Cardiac muscle cell (in vitro differentiated cells and primary cell): ENCODE results near the gene MEGF9. TPM values are rescaled to one million over a fixed set of nuclear protein-coding genes. Genes with fewer than 3 reads are reported as not detected.

Experiments used
- DNase-seq, 2 donors: peaks; one replicate each; pipeline versions ENCODE4 v3.0.0 to v3.0.0-alpha.2; 2010 to 2017; ENCODE audit warnings: low read depth in 1 of 2, low spot score in 1 of 2
- H3K27ac ChIP-seq: fragments of 200-600 bp; sonication (generic); 2 replicates; pipeline ENCODE4 v1.5.1; 2016
- H3K27me3 ChIP-seq: fragments of 200-600 bp; sonication (generic); 2 replicates; pipeline ENCODE4 v1.6.0; 2016; ENCODE audit warnings: control low read depth
- H3K36me3 ChIP-seq: fragments of 200-600 bp; sonication (generic); 2 replicates; pipeline ENCODE4 v1.5.1; 2016; ENCODE audit warnings: control low read depth
- H3K4me1 ChIP-seq: fragments of 200-600 bp; sonication (generic); 2 replicates; pipeline ENCODE4 v1.8.1; 2017; ENCODE audit warnings: low read depth, mild to moderate bottlenecking, mixed run types
- H3K4me3 ChIP-seq: fragments of 200-600 bp; sonication (generic); 2 replicates; pipeline ENCODE4 v1.5.1; 2016; ENCODE audit warnings: mild to moderate bottlenecking
- H3K9me3 ChIP-seq: fragments of 200-600 bp; sonication (generic); 2 replicates; pipeline ENCODE4 v1.5.1; 2017; ENCODE audit warnings: low read depth, mild to moderate bottlenecking, control low read depth
- polyA plus RNA-seq: library from polyadenylated mRNA; unstranded; fragments of >200 nt; fragmentation: Nextera tagmentation; extraction: Ambion mirVana; gene quantifications from 2 replicates; pipeline ENCODE4 v1.2.1, GENCODE V29; 2016
- total RNA-seq: library from RNA; depleted of rRNA; stranded (reverse); fragments of >200 nt; gene quantifications from 2 replicates; pipeline ENCODE4 v1.2.3, GENCODE V29; 2016
- TF ChIP-seq, protein P1 (sequence below): IDR thresholded peaks from 2 replicates; pipeline ENCODE4 v1.5.1; 2012; ENCODE audit warnings: low read depth, mild to moderate bottlenecking, low read length

Gene MEGF9
- total and polyA plus RNA-seq, 2 experiments from 2014 or later, result 0.60 to 1.8 TPM

GRCh38 chr9:120579139-120580050 is 134.9 kb downstream of the MEGF9 start:
- peak overlapping the region; percentile 75 for H3K27ac ChIP-seq

DNA sequence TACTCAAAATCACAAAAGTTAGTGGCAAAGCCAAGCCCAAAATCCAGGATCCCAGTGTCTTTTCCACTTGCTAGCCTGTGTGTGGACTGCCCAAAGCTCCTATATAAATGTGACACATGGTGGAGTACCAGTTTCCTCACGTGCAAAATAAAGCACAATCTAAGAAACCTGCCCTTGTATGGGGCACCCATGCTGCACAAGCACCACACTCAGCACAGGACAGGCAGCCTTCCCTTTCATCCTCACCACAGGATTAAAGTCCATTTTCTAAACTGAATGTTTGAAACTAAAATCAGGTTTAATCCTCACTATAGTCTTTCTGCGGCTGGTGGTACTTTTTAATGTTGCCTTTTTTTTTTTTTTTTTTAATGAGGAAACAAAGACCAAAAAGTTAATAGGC is 139.8 kb downstream of the MEGF9 start:
- Histone ChIP-seq H3K9me3 (no peaks in the 10 kb centered on the region), H3K36me3 (peaks cover 20% of the 10 kb centered on the region), H3K4me1 (no peaks in the 10 kb centered on the region), H3K4me3 (no peak overlapping the region), H3K27ac (no peak overlapping the region), H3K27me3 (no peaks in the 10 kb centered on the region)
- TF ChIP-seq, protein P1, sequence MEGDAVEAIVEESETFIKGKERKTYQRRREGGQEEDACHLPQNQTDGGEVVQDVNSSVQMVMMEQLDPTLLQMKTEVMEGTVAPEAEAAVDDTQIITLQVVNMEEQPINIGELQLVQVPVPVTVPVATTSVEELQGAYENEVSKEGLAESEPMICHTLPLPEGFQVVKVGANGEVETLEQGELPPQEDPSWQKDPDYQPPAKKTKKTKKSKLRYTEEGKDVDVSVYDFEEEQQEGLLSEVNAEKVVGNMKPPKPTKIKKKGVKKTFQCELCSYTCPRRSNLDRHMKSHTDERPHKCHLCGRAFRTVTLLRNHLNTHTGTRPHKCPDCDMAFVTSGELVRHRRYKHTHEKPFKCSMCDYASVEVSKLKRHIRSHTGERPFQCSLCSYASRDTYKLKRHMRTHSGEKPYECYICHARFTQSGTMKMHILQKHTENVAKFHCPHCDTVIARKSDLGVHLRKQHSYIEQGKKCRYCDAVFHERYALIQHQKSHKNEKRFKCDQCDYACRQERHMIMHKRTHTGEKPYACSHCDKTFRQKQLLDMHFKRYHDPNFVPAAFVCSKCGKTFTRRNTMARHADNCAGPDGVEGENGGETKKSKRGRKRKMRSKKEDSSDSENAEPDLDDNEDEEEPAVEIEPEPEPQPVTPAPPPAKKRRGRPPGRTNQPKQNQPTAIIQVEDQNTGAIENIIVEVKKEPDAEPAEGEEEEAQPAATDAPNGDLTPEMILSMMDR, result no peak
- DNase-seq, result no peak

More at GRCh38 chr9:120579139-120580050, 134.9 kb downstream of the MEGF9 start:
- Histone ChIP-seq H3K4me3 (peak overlapping the region; percentile 81), H3K27me3 (no peaks in the 10 kb centered on the region), H3K36me3 (no peaks in the 10 kb centered on the region), H3K9me3 (no peaks in the 10 kb centered on the region), H3K4me1 (no peaks in the 10 kb centered on the region)
- DNase-seq, result no peak
- TF ChIP-seq, protein P1, result no peak

DNA sequence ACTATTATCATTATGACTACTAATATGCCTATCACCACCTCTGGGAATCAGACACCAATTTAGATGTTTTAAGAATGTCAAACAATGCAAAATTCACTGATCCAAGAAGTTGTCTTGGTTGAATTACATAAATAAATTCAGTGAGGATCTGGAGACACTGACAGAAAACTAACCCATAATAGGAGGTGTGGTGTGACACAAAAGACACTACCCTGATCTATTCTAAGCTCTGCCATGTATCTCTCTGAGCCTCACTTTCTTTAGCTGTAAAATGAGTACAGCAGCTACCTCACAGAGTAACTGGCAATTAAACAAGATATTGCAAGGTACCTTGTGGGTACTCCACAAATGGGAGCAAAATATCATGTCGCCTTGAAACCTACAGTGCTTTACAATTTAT is 141.8 kb downstream of the MEGF9 start:
- no peak overlapping the region for H3K4me3 ChIP-seq
- no peaks in the 10 kb centered on the region for H3K9me3 ChIP-seq
- H3K4me1 ChIP-seq, result no peaks in the 10 kb centered on the region
- H3K27me3 ChIP-seq, result no peaks in the 10 kb centered on the region
- no peak overlapping the region for H3K27ac ChIP-seq
- TF ChIP-seq, protein P1, result no peak
- no peak for DNase-seq
- H3K36me3 ChIP-seq, result peaks cover 36% of the 10 kb centered on the region

DNA sequence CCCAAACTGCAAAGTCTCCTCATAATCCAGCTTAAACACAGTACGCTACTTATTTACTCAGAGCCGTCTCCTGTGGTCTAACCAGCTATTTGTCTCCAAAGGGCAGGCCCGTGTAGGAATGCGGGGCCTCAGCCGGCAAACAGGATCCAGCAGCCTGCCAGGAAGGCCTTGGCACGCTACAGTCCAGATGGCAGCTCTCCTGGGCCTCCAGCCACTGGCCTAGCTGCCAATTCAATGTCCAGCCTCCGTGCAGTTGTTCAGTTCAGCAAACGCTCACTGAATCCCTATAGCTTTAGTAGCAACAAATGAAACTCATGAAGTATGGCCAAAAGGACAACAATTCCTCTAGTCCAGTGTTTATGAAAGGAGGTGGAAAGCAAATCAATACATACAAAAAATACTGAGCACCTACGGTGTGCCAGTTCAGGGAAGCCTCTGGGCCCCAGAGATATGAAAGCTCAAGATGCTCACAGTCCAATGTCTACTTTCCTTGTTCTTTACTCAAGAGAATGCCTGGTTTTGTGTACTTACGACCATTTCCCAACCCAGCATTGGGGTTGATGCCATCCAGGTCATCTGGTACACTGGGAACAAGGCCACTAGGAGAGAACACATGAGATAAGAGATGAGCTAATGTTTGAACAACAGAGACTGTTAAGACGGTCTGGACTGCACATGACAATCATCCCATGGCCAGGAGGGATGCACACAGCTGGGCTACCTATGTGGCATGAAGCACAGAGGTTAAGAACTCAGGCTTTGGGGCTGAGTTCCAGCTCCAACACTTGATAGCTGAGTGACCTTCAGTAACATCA is 142.6 kb downstream of the MEGF9 start:
- Histone ChIP-seq H3K4me1 (no peaks in the 10 kb centered on the region), H3K4me3 (no peak overlapping the region), H3K36me3 (peaks cover 41% of the 10 kb centered on the region), H3K27ac (no peak overlapping the region), H3K9me3 (no peaks in the 10 kb centered on the region), H3K27me3 (no peaks in the 10 kb centered on the region)
- TF ChIP-seq, protein P1, result no peak
- peak in 1 of 2 donors; percentile 51 for DNase-seq

DNA sequence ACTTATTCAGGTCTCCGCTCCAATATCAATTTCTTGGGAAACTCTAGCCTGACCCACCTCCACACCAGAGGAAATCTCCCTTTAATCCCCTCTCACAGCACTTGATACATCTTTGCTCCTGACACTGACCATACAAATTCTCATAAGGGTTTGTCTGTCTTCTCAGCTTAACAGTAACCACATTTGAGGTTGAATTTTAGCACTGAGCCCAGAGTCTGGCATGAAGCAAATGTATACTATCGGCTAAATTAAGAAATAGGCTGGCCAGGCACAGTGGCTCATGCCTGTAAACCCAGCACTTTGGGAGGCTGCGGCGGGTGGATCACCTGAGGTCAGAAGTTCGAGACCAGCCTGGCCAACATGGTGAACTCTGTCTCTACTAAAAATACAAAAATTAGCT is 144.0 kb downstream of the MEGF9 start:
- Histone ChIP-seq H3K4me3 (no peak overlapping the region), H3K36me3 (peaks cover 41% of the 10 kb centered on the region), H3K27ac (no peak overlapping the region), H3K4me1 (no peaks in the 10 kb centered on the region), H3K9me3 (no peaks in the 10 kb centered on the region), H3K27me3 (no peaks in the 10 kb centered on the region)
- TF ChIP-seq, protein P1, result no peak
- DNase-seq, result no peak
